Aorta (tissue), 5 donors: ENCODE results near the gene NCF2. TPM values are rescaled to one million over a fixed set of nuclear protein-coding genes. Genes with fewer than 3 reads are reported as not detected.

Experiments used
- ATAC-seq: fragments of 200-7000 bp; cut with Tn5 transposase; one replicate; pipeline ENCODE4 v1.9.1; 2022; ENCODE audit warnings: moderate library complexity; ENCODE audit not compliant: low FRiP score
- DNase-seq, 2 donors: peaks; one replicate each; pipeline ENCODE4 v3.0.0-alpha.2; 2020
- H3K27ac ChIP-seq, 2 donors: one replicate each; pipeline ENCODE4 v1.5.1; 2013; ENCODE audit warnings: low read length in 2 of 2, mild to moderate bottlenecking in 2 of 2, moderate library complexity in 2 of 2, control low read depth in 1 of 2, inconsistent platforms in 1 of 2, low read depth in 1 of 2
- H3K27me3 ChIP-seq, 2 donors: one replicate each; pipeline ENCODE4 v1.6.1; 2013; ENCODE audit warnings: control low read depth in 1 of 2, low read length in 1 of 2, mild to moderate bottlenecking in 1 of 2, moderate library complexity in 1 of 2; ENCODE audit not compliant: insufficient read depth in 2 of 2, control insufficient read depth in 1 of 2
- H3K36me3 ChIP-seq, 2 donors: one replicate each; pipeline ENCODE4 v1.6.1; 2013; ENCODE audit warnings: control low read depth in 1 of 2, low read length in 1 of 2, mild to moderate bottlenecking in 1 of 2; ENCODE audit not compliant: insufficient read depth in 2 of 2, control insufficient read depth in 1 of 2
- H3K4me1 ChIP-seq, 2 donors: one replicate each; pipeline ENCODE4 v1.6.1; 2013; ENCODE audit warnings: low read length in 2 of 2, control low read depth in 1 of 2, mild to moderate bottlenecking in 1 of 2, moderate library complexity in 1 of 2; ENCODE audit not compliant: insufficient read depth in 2 of 2, control insufficient read depth in 1 of 2
- H3K4me3 ChIP-seq, 2 donors: one replicate each; pipeline ENCODE4 v1.5.1; 2013; ENCODE audit warnings: low read length in 2 of 2, control low read depth in 1 of 2, mild to moderate bottlenecking in 1 of 2
- H3K9me3 ChIP-seq: one replicate; pipeline ENCODE4 v1.6.1; 2013; ENCODE audit warnings: mild to moderate bottlenecking, low read length; ENCODE audit not compliant: control insufficient read depth
- WGBS, 2 donors: extraction: QIAGEN DNeasy Blood & Tissue Kit; methylation state at CpG; one replicate each; pipeline ENCODE4 v1.1.7; 2013; 5-methylcytosine and 5-hydroxymethylcytosine counted together
- intact Hi-C, 2 donors: fragments of 100-400 bp; cut with DNase I; formaldehyde crosslinking; loops; one replicate each; pipeline versions ENCODE4 v1.14.2 to v1.15.0; 2022
- polyA plus RNA-seq, 2 donors: library from polyadenylated mRNA; stranded (reverse); fragments of 200-250 nt; gene quantifications; one replicate each; pipeline ENCODE4 v1.2.3, GENCODE V29; 2013
- total RNA-seq, 2 donors: library from RNA; stranded (reverse); fragmentation: NEBNext Ultra II Directional; extraction: Animal tissue kit (Norgen Biotek cat#: 25700); gene quantifications; one replicate each; pipeline ENCODE4 v1.2.1, GENCODE V29; 2021
- donor health status: healthy with polysubstance abuse.
- donor health status: Bipolar disorder and iron deficiency.
- donor health status: DM: no; HTN: no; CAD: no.
- donor health status: DM: no; HTN: no; CAD: no.
- donor health status: DM: yes; HTN: yes; CAD: no.

NCF2 gene
- total and polyA plus RNA-seq, 4 donors = 2.2 to 28.0 (median 18.4) TPM

GRCh38 chr1:183559061-183559460 lies 31.2 kb downstream of the NCF2 start:
- no peak for DNase-seq
- Histone ChIP-seq H3K4me3 (no peak overlapping the region), H3K36me3 (no peaks in the 10 kb centered on the region), H3K27me3 (no peaks in the 10 kb centered on the region), H3K9me3 (no peaks in the 10 kb centered on the region), H3K4me1 (no peaks in the 10 kb centered on the region), H3K27ac (no peak overlapping the region)
- intact Hi-C loops = loop anchor here in 1 of 2 donors (10.0 kb wide), 1 partner anchor 284 kb away; no protein-coding TSS in a partner anchor
- ATAC-seq = no peak

- ATAC-seq (no peak), DNase-seq (no peak)
- Histone ChIP-seq H3K27me3 (no peaks in the 10 kb centered on the region), H3K36me3 (peaks cover 4 to 5% of the 10 kb centered on the region in 2 donors), H3K4me3 (no peak overlapping the region), H3K27ac (no peak overlapping the region), H3K4me1 (no peaks in the 10 kb centered on the region), H3K9me3 (no peaks in the 10 kb centered on the region)
- intact Hi-C loops = loop anchor here in 1 of 2 donors (10.0 kb wide), 1 partner anchor 280 kb away; no protein-coding TSS in a partner anchor
- WGBS, 2 donors = 81 to 91% methylated on average over 3 of the region's 3 CpGs
Observed at GRCh38 chr1:183554577-183554976, 35.7 kb downstream of the NCF2 start.

GRCh38 chr1:183553764-183554163 lies 36.5 kb downstream of the NCF2 start:
- H3K27me3 ChIP-seq = no peaks in the 10 kb centered on the region
- DNase-seq (no peak), ATAC-seq (no peak)
- no peaks in the 10 kb centered on the region for H3K9me3 ChIP-seq
- intact Hi-C loops = loop anchor here in 1 of 2 donors (10.0 kb wide), 1 partner anchor 279 kb away; no protein-coding TSS in a partner anchor
- 83 to 89% methylated on average over 3 of the region's 3 CpGs for WGBS, 2 donors
- no peaks in the 10 kb centered on the region for H3K4me1 ChIP-seq
- peaks cover 4 to 5% of the 10 kb centered on the region in 2 donors for H3K36me3 ChIP-seq
- H3K4me3 ChIP-seq = no peak overlapping the region
- H3K27ac ChIP-seq = no peak overlapping the region

GRCh38 chr1:183553331-183553730 lies 36.9 kb downstream of the NCF2 start:
- WGBS, 2 donors = 79 to 88% methylated on average over 5 of the region's 5 CpGs
- DNase-seq = no peak
- intact Hi-C loops = loop anchor here in 1 of 2 donors (10.0 kb wide), 1 partner anchor 279 kb away; no protein-coding TSS in a partner anchor
- Histone ChIP-seq H3K27me3 (no peaks in the 10 kb centered on the region), H3K9me3 (no peaks in the 10 kb centered on the region), H3K36me3 (peaks cover 4 to 5% of the 10 kb centered on the region in 2 donors), H3K4me1 (no peaks in the 10 kb centered on the region), H3K4me3 (no peak overlapping the region), H3K27ac (no peak overlapping the region)
- ATAC-seq = no peak

- DNase-seq = no peak
- 78 to 86% methylated on average over 6 of the region's 6 CpGs for WGBS, 2 donors
- H3K4me3 ChIP-seq = no peak overlapping the region
- H3K27me3 ChIP-seq = no peaks in the 10 kb centered on the region
- intact Hi-C loops = loop anchor here in 1 of 2 donors (10.0 kb wide), 1 partner anchor 278 kb away; no protein-coding TSS in a partner anchor
- no peaks in the 10 kb centered on the region for H3K4me1 ChIP-seq
- peaks cover 4 to 5% of the 10 kb centered on the region in 2 donors for H3K36me3 ChIP-seq
- H3K27ac ChIP-seq = no peak overlapping the region
- no peak for ATAC-seq
- no peaks in the 10 kb centered on the region for H3K9me3 ChIP-seq
Observed at GRCh38 chr1:183552891-183553290, 37.4 kb downstream of the NCF2 start.

- Histone ChIP-seq H3K4me1 (no peaks in the 10 kb centered on the region), H3K36me3 (peaks cover 4 to 5% of the 10 kb centered on the region in 2 donors), H3K4me3 (no peak overlapping the region), H3K9me3 (no peaks in the 10 kb centered on the region), H3K27ac (no peak overlapping the region), H3K27me3 (no peaks in the 10 kb centered on the region)
- DNase-seq (no peak), ATAC-seq (no peak)
- intact Hi-C loops = loop anchor here in 1 of 2 donors (10.0 kb wide), 1 partner anchor 278 kb away; no protein-coding TSS in a partner anchor
- 84 to 85% methylated on average over 7 of the region's 7 CpGs for WGBS, 2 donors
Observed at GRCh38 chr1:183552441-183552840, 37.8 kb downstream of the NCF2 start.

GRCh38 chr1:183551924-183552323 lies 38.3 kb downstream of the NCF2 start:
- ATAC-seq = no peak
- H3K27ac ChIP-seq = no peak overlapping the region
- peaks cover 4 to 5% of the 10 kb centered on the region in 2 donors for H3K36me3 ChIP-seq
- no peaks in the 10 kb centered on the region for H3K4me1 ChIP-seq
- DNase-seq = no peak
- WGBS, 2 donors = 72 to 79% methylated on average over 9 of the region's 9 CpGs
- H3K9me3 ChIP-seq = no peaks in the 10 kb centered on the region
- no peaks in the 10 kb centered on the region for H3K27me3 ChIP-seq
- H3K4me3 ChIP-seq = no peak overlapping the region
- intact Hi-C loops = loop anchor here in 1 of 2 donors (10.0 kb wide), 1 partner anchor 277 kb away; no protein-coding TSS in a partner anchor

GRCh38 chr1:183550915-183551314 lies 39.3 kb downstream of the NCF2 start:
- H3K4me3 ChIP-seq = no peak overlapping the region
- no peak for ATAC-seq

GRCh38 chr1:183548116-183548515 lies 42.1 kb downstream of the NCF2 start:
- DNase-seq (no peak), ATAC-seq (no peak)
- Histone ChIP-seq H3K27me3 (no peaks in the 10 kb centered on the region), H3K9me3 (no peaks in the 10 kb centered on the region), H3K27ac (no peak overlapping the region), H3K36me3 (peaks cover 0 to 4% of the 10 kb centered on the region in 2 donors), H3K4me3 (no peak overlapping the region), H3K4me1 (no peaks in the 10 kb centered on the region)
- intact Hi-C loops = no loop called here
- 86 to 98% methylated on average over 1 of the region's 1 CpG for WGBS, 2 donors

More at GRCh38 chr1:183550915-183551314, 39.3 kb downstream of the NCF2 start:
- peaks cover 4 to 5% of the 10 kb centered on the region in 2 donors for H3K36me3 ChIP-seq
- no peaks in the 10 kb centered on the region for H3K9me3 ChIP-seq
- WGBS, 2 donors = 15 to 20% methylated on average over 3 of the region's 3 CpGs
- no peaks in the 10 kb centered on the region for H3K4me1 ChIP-seq
- intact Hi-C loops = loop anchor here in 1 of 2 donors (10.0 kb wide), 1 partner anchor 276 kb away; no protein-coding TSS in a partner anchor
- DNase-seq = no peak
- no peak overlapping the region for H3K27ac ChIP-seq
- no peaks in the 10 kb centered on the region for H3K27me3 ChIP-seq
